H9 (cell line): ENCODE results near the gene CTRL. TPM values are rescaled to one million over a fixed set of nuclear protein-coding genes. Genes with fewer than 3 reads are reported as not detected.

Source experiments
- DNase-seq: peaks from one replicate; pipeline ENCODE4 v3.0.0-alpha.2; 2017
- H2AFZ ChIP-seq: one replicate; pipeline ENCODE4 v1.6.1; 2013; ENCODE audit warnings: mild to moderate bottlenecking, low read length, control low read depth, moderate library complexity
- H2AK5ac ChIP-seq: 2 replicates; pipeline ENCODE4 v1.6.1; 2013; ENCODE audit warnings: low read length, control low read depth, mixed read lengths; ENCODE audit not compliant: insufficient read length
- H2BK120ac ChIP-seq: one replicate; pipeline ENCODE4 v1.6.1; 2013; ENCODE audit warnings: low read depth, mild to moderate bottlenecking, low read length, control low read depth, inconsistent platforms; ENCODE audit not compliant: poor library complexity, severe bottlenecking
- H2BK12ac ChIP-seq: 2 replicates; pipeline ENCODE4 v1.6.1; 2013; ENCODE audit warnings: low read length, control low read depth, mixed read lengths, low read depth; ENCODE audit not compliant: insufficient read length
- H2BK15ac ChIP-seq: 2 replicates; pipeline ENCODE4 v1.6.1; 2013; ENCODE audit warnings: low read depth, low read length, control low read depth
- H2BK20ac ChIP-seq: one replicate; pipeline ENCODE4 v1.6.1; 2013; ENCODE audit warnings: low read depth, mild to moderate bottlenecking, low read length, control low read depth, inconsistent platforms; ENCODE audit not compliant: poor library complexity, severe bottlenecking
- H2BK5ac ChIP-seq: 2 replicates; pipeline ENCODE4 v1.6.1; 2013; ENCODE audit warnings: low read length, control low read depth, mixed read lengths; ENCODE audit not compliant: insufficient read length
- H3K14ac ChIP-seq: 2 replicates; pipeline ENCODE4 v1.6.1; 2013; ENCODE audit warnings: low read length, control low read depth; ENCODE audit not compliant: insufficient read depth
- H3K18ac ChIP-seq: 2 replicates; pipeline ENCODE4 v1.6.1; 2013; ENCODE audit warnings: low read depth, mild to moderate bottlenecking, mixed read lengths, low read length, control low read depth; ENCODE audit not compliant: insufficient read length
- H3K23ac ChIP-seq: 2 replicates; pipeline ENCODE4 v1.6.1; 2013; ENCODE audit warnings: low read length, control low read depth, mixed read lengths, low read depth; ENCODE audit not compliant: insufficient read length
- H3K23me2 ChIP-seq: 2 replicates; pipeline ENCODE4 v1.6.1; 2013; ENCODE audit warnings: low read depth, mild to moderate bottlenecking, mixed read lengths, low read length, control low read depth; ENCODE audit not compliant: insufficient read length, poor library complexity, severe bottlenecking
- H3K27ac ChIP-seq: 2 replicates; pipeline ENCODE4 v1.5.1; 2013; ENCODE audit warnings: low read length, control low read depth, mixed read lengths, low read depth; ENCODE audit not compliant: insufficient read length
- H3K27me3 ChIP-seq: 2 replicates; pipeline ENCODE4 v1.6.1; 2013; ENCODE audit warnings: low read length, control low read depth, inconsistent platforms; ENCODE audit not compliant: insufficient read depth
- H3K4ac ChIP-seq: 2 replicates; pipeline ENCODE4 v1.6.1; 2013; ENCODE audit warnings: low read depth, mild to moderate bottlenecking, control low read depth, inconsistent platforms, low read length, moderate library complexity
- H3K4me1 ChIP-seq: 2 replicates; pipeline ENCODE4 v1.6.1; 2013; ENCODE audit warnings: low read length, control low read depth, inconsistent platforms; ENCODE audit not compliant: insufficient read depth
- H3K4me2 ChIP-seq: 2 replicates; pipeline ENCODE4 v1.6.1; 2013; ENCODE audit warnings: low read length, control low read depth, mixed read lengths; ENCODE audit not compliant: insufficient read length, insufficient read depth
- H3K56ac ChIP-seq: 2 replicates; pipeline ENCODE4 v1.6.1; 2013; ENCODE audit warnings: low read depth, mild to moderate bottlenecking, mixed read lengths, low read length, control low read depth; ENCODE audit not compliant: insufficient read length
- H3K79me1 ChIP-seq: 2 replicates; pipeline ENCODE4 v1.6.1; 2013; ENCODE audit warnings: low read depth, mild to moderate bottlenecking, moderate library complexity, low read length, control low read depth, inconsistent platforms; ENCODE audit not compliant: insufficient read depth, poor library complexity, severe bottlenecking
- H3K79me2 ChIP-seq: 2 replicates; pipeline ENCODE4 v1.6.1; 2013; ENCODE audit warnings: low read length, control low read depth, inconsistent platforms; ENCODE audit not compliant: insufficient read depth
- H3K9ac ChIP-seq: 2 replicates; pipeline ENCODE4 v1.6.1; 2013; ENCODE audit warnings: low read length, control low read depth, mixed read lengths; ENCODE audit not compliant: insufficient read length; ENCODE audit errors: extremely low read depth
- H3K9me3 ChIP-seq: one replicate; pipeline ENCODE4 v1.6.1; 2013; ENCODE audit warnings: low read depth, low read length, inconsistent platforms; ENCODE audit not compliant: control insufficient read depth
- H3T11ph ChIP-seq: one replicate; pipeline ENCODE4 v1.6.1; 2013; ENCODE audit warnings: mild to moderate bottlenecking, low read length, control low read depth, inconsistent platforms
- H4K20me1 ChIP-seq: one replicate; pipeline ENCODE4 v1.6.1; 2013; ENCODE audit not compliant: control insufficient read depth, insufficient read length, insufficient read depth
- H4K5ac ChIP-seq: 2 replicates; pipeline ENCODE4 v1.6.1; 2013; ENCODE audit warnings: low read depth, mild to moderate bottlenecking, mixed read lengths, low read length, control low read depth; ENCODE audit not compliant: insufficient read length
- H4K8ac ChIP-seq: replicated peaks from 2 replicates; pipeline ENCODE4 v1.6.1; 2013; ENCODE audit warnings: low read length, control low read depth, mixed read lengths, low read depth; ENCODE audit not compliant: insufficient read length
- H4K91ac ChIP-seq: 2 replicates; pipeline ENCODE4 v1.6.1; 2013; ENCODE audit warnings: low read depth, mild to moderate bottlenecking, moderate library complexity, mixed read lengths, low read length, control low read depth; ENCODE audit not compliant: insufficient read length
- H3K27ac Mint-ChIP-seq, 3 experiments: 2 replicates in 2 of 3; 3 replicates in 1 of 3; pipeline ENCODE4 v1.8.0; 2020 to 2021; ENCODE audit warnings: mixed read lengths in 3 of 3, mild to moderate bottlenecking in 1 of 3, moderate library complexity in 1 of 3
- H3K27me3 Mint-ChIP-seq: 2 replicates; pipeline ENCODE4 v1.8.0; 2021; ENCODE audit warnings: low read depth, mild to moderate bottlenecking, moderate library complexity, mixed read lengths
- H3K36me3 Mint-ChIP-seq, 3 experiments: 2 replicates in 2 of 3; 3 replicates in 1 of 3; pipeline ENCODE4 v1.8.0; 2020 to 2021; ENCODE audit warnings: low read depth in 3 of 3, mixed read lengths in 3 of 3; ENCODE audit not compliant: insufficient read depth in 1 of 3
- H3K4me1 Mint-ChIP-seq, 2 experiments: 2 replicates each; pipeline ENCODE4 v1.8.0; 2020; ENCODE audit warnings: mixed read lengths in 2 of 2
- H3K4me3 Mint-ChIP-seq, 2 experiments: 2 replicates in 1 of 2; 3 replicates in 1 of 2; pipeline ENCODE4 v1.8.0; 2020 to 2021; ENCODE audit warnings: mild to moderate bottlenecking in 2 of 2, mixed read lengths in 2 of 2, moderate library complexity in 1 of 2
- H3K9me3 Mint-ChIP-seq, 2 experiments: 2 replicates in 1 of 2; 3 replicates in 1 of 2; pipeline ENCODE4 v1.8.0; 2020; ENCODE audit warnings: mild to moderate bottlenecking in 2 of 2, mixed read lengths in 2 of 2, moderate library complexity in 1 of 2
- WGBS: extraction: QIAGEN DNeasy Blood & Tissue Kit; methylation state at CpG from one replicate; pipeline ENCODE4 v1.1.7; 2013; ENCODE audit warnings: missing lambda C conversion rate, low lambda C conversion rate, mixed read lengths; ENCODE audit not compliant: insufficient read length; ENCODE audit errors: extremely low coverage; 5-methylcytosine and 5-hydroxymethylcytosine counted together
- total RNA-seq: library from RNA; stranded (reverse); gene quantifications from 2 replicates; pipeline ENCODE4 v1.2.1, GENCODE V29; 2021
- TF ChIP-seq, protein P1 (sequence below): fragments of 200-600 bp; sonication (generic); conservative IDR thresholded peaks from 3 replicates; pipeline ENCODE4 v1.8.0; 2021; ENCODE audit warnings: antibody characterized with exemption, mild to moderate bottlenecking

The CTRL gene
- total RNA-seq, 1 experiment from 2014 or later: 2.7 TPM

DNA sequence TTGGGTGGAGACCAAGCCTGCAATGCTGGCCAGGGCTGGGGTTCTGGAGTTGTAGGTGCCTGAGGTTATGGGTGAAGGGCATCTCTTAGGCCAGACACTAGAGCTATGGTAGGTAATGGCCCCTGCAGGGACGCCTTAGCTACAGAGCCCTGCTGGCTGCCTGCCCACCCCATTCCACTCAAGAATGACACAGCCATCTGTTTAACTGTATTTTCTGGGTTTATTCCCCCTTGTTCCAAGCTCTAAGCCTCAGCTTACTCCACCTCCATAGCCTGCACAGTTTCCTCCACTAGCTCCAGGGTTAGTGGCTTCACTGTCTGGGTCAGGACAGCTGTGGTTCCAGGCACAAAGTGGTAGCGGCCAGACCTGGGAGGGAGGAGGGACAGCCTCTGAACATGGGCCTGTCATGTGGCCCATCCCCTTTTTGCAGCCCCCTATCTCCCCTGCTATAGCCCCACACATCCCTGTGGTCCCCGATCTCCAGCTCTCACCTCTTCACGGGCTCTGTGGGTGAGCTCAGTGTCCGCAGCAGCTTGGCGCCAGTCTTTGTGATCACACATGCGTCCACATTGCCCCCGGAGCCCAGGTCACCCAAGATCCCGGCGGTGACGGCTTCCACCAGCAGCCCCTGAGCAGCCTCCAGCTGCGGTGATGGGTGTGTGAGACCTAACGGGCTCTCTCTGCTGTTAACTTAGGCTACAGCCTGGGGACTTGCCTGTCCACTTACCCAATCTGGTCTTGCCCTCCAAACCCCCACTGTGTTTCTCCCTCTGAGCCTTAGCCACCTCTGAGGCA lies 2.8 kb upstream of the CTRL start:
- H3K4me1 Mint-ChIP-seq: peaks cover 20 to 23% of the 10 kb centered on the region in 2 experiments
- peak overlapping the region; percentile 98 to 100 for H3K4me3 Mint-ChIP-seq
- Histone ChIP-seq H3K14ac (peak overlapping the region; percentile 10; the same call in 1 of the 2 replicates), H3K4me1 (peaks cover 3% of the 10 kb centered on the region; the same call in 1 of the 2 replicates), H4K20me1 (no peaks in the 10 kb centered on the region), H3K27ac (no peak overlapping the region), H2BK5ac (no peak overlapping the region), H3K79me1 (no peaks in the 10 kb centered on the region), H3K4me2 (peak overlapping the region; percentile 30), H3K27me3 (no peaks in the 10 kb centered on the region), H2BK120ac (no peak overlapping the region), H4K8ac (no peak overlapping the region), H2BK20ac (no peak overlapping the region), H3K9me3 (no peaks in the 10 kb centered on the region), H3T11ph (no peak overlapping the region), H3K9ac (peak overlapping the region; percentile 29), H2BK12ac (no peak overlapping the region), H2BK15ac (no peak overlapping the region), H4K5ac (no peak overlapping the region), H2AK5ac (no peak overlapping the region), H4K91ac (no peak overlapping the region), H3K56ac (no peak overlapping the region), H3K23me2 (peaks cover 18% of the 10 kb centered on the region), H3K4ac (no peak overlapping the region), H3K79me2 (no peaks in the 10 kb centered on the region), H3K23ac (no peak overlapping the region), H3K18ac (no peak overlapping the region), H2AFZ (no peak overlapping the region)
- no CpG with 5 or more reads among the region's 13 CpGs for WGBS
- no peak for DNase-seq
- H3K27ac Mint-ChIP-seq: peak overlapping the region in 2 of 3 experiments; percentile 45 to 94; a peak in 2 of 7 replicates
- TF ChIP-seq, protein P1, sequence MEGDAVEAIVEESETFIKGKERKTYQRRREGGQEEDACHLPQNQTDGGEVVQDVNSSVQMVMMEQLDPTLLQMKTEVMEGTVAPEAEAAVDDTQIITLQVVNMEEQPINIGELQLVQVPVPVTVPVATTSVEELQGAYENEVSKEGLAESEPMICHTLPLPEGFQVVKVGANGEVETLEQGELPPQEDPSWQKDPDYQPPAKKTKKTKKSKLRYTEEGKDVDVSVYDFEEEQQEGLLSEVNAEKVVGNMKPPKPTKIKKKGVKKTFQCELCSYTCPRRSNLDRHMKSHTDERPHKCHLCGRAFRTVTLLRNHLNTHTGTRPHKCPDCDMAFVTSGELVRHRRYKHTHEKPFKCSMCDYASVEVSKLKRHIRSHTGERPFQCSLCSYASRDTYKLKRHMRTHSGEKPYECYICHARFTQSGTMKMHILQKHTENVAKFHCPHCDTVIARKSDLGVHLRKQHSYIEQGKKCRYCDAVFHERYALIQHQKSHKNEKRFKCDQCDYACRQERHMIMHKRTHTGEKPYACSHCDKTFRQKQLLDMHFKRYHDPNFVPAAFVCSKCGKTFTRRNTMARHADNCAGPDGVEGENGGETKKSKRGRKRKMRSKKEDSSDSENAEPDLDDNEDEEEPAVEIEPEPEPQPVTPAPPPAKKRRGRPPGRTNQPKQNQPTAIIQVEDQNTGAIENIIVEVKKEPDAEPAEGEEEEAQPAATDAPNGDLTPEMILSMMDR: no peak
- H3K36me3 Mint-ChIP-seq: peaks cover 10 to 42% (median 14%) of the 10 kb centered on the region in 3 experiments
- H3K27me3 Mint-ChIP-seq: peaks cover 10% of the 10 kb centered on the region
- H3K9me3 Mint-ChIP-seq: peaks cover 0 to 2% of the 10 kb centered on the region in 2 experiments; a peak in 2 of 5 replicates
